22Rv1 (cell line): ENCODE results near the gene PLA2G4A.

Experiments used
- CTCF ChIP-seq: fragments of 450-650 bp; IDR thresholded peaks from 2 replicates; pipeline ENCODE4 v1.5.1; 2017; ENCODE audit warnings: mild to moderate bottlenecking
- ZFX ChIP-seq: fragments of 450-650 bp; IDR thresholded peaks from 2 replicates; pipeline ENCODE4 v1.6.1; 2017; ENCODE audit warnings: antibody characterized with exemption, borderline replicate concordance

- no peak for TF ChIP-seq CTCF
- no peak for TF ChIP-seq ZFX
Observed at GRCh38 chr1:186872291-186872690, 43.5 kb downstream of the PLA2G4A start.
